Tibial artery (tissue), 4 donors: ENCODE results near the gene DDI2.

Experiments
- DNase-seq, 2 donors: peaks; one replicate each; pipeline ENCODE4 v3.0.0-alpha.2; 2019
- H3K27ac ChIP-seq, 2 donors: fragments of 200-600 bp; sonication (generic) in 1 of 2; 1 replicate in 1 of 2; 2 replicates in 1 of 2; pipeline ENCODE4 v1.5.1; 2018 to 2019; ENCODE audit warnings: mild to moderate bottlenecking in 1 of 2
- H3K27me3 ChIP-seq, 2 donors: fragments of 200-600 bp; sonication (generic) in 1 of 2; one replicate each; pipeline versions ENCODE4 v1.5.1 to v1.6.0; 2016 to 2019
- H3K36me3 ChIP-seq, 3 donors: fragments of 200-600 bp; sonication (generic) in 2 of 3; one replicate each; pipeline ENCODE4 v1.5.1; 2016 to 2019; ENCODE audit warnings: mild to moderate bottlenecking in 2 of 3
- H3K4me1 ChIP-seq, 4 donors: fragments of 200-600 bp; sonication (generic) in 2 of 4; 1 replicate in 3 of 4; 2 replicates in 1 of 4; pipeline ENCODE4 v1.5.1; 2016 to 2019
- H3K4me3 ChIP-seq, 2 donors: fragments of 200-600 bp; sonication (generic) in 1 of 2; 1 replicate in 1 of 2; 2 replicates in 1 of 2; pipeline ENCODE4 v1.5.1; 2018 to 2019; ENCODE audit warnings: mild to moderate bottlenecking in 2 of 2
- H3K9me3 ChIP-seq, 3 donors: fragments of 200-600 bp; sonication (generic) in 1 of 3; one replicate each; pipeline ENCODE4 v1.5.1; 2016 to 2019
- CTCF ChIP-seq, 2 experiments: fragments of 200-600 bp in 1 of 2; fragments of 450-650 bp in 1 of 2; IDR thresholded peaks; one replicate each; pipeline ENCODE4 v1.5.1; 2017 to 2019; ENCODE audit warnings: antibody characterized with exemption in 2 of 2, mild to moderate bottlenecking in 1 of 2, moderate library complexity in 1 of 2
- intact Hi-C: fragments of 100-400 bp; cut with DNase I; formaldehyde crosslinking; loops from one replicate; pipeline ENCODE4 v1.15.0; 2023; ENCODE audit warnings: low total_unique reads

Gene DDI2

GRCh38 chr1:15701784-15702183 is 84.5 kb downstream of the DDI2 start:
- H3K4me3 ChIP-seq: no peak overlapping the region
- no peak for DNase-seq
- intact Hi-C loops: no loop called here
- H3K36me3 ChIP-seq: peaks cover 0 to 18% (median 0%) of the 10 kb centered on the region in 3 donors
- no peaks in the 10 kb centered on the region for H3K9me3 ChIP-seq
- H3K27ac ChIP-seq: peak overlapping the region; percentile 82 to 91
- peaks cover 0 to 74% (median 46%) of the 10 kb centered on the region in 4 donors for H3K4me1 ChIP-seq
- H3K27me3 ChIP-seq: no peaks in the 10 kb centered on the region
- no peak for TF ChIP-seq CTCF (IDR thresholded peaks at IDR 0.05)

GRCh38 chr1:15702722-15703550 is 85.7 kb downstream of the DDI2 start:
- Histone ChIP-seq H3K27me3 (no peaks in the 10 kb centered on the region), H3K27ac (peak overlapping the region; percentile 82 to 91), H3K9me3 (no peaks in the 10 kb centered on the region), H3K4me1 (peaks cover 0 to 71% (median 39%) of the 10 kb centered on the region in 4 donors), H3K4me3 (peak overlapping the region in 1 of 2 donors; percentile 24), H3K36me3 (peaks cover 0 to 16% (median 0%) of the 10 kb centered on the region in 3 donors)
- intact Hi-C loops: no loop called here
- DNase-seq: no peak
- TF ChIP-seq CTCF (IDR thresholded peaks at IDR 0.05): no peak

- TF ChIP-seq CTCF (IDR thresholded peaks at IDR 0.05): no peak
- intact Hi-C loops: no loop called here
- H3K36me3 ChIP-seq: peaks cover 0 to 16% (median 0%) of the 10 kb centered on the region in 3 donors
- DNase-seq: peak; percentile 89 to 94
- H3K9me3 ChIP-seq: no peaks in the 10 kb centered on the region
- H3K27ac ChIP-seq: peak overlapping the region; percentile 82 to 91
- H3K27me3 ChIP-seq: no peaks in the 10 kb centered on the region
- H3K4me3 ChIP-seq: peak overlapping the region in 1 of 2 donors; percentile 31
- peaks cover 0 to 71% (median 37%) of the 10 kb centered on the region in 4 donors for H3K4me1 ChIP-seq
These were observed 86.3 kb downstream of the DDI2 start for GRCh38 chr1:15703562-15703961.

- H3K27me3 ChIP-seq: no peaks in the 10 kb centered on the region
- H3K9me3 ChIP-seq: no peaks in the 10 kb centered on the region
- TF ChIP-seq CTCF (IDR thresholded peaks at IDR 0.05): no peak
- intact Hi-C loops: no loop called here
- no peak for DNase-seq
- no peak overlapping the region for H3K4me3 ChIP-seq
- H3K36me3 ChIP-seq: peaks cover 0 to 16% (median 0%) of the 10 kb centered on the region in 3 donors
- peak overlapping the region; percentile 82 to 91 for H3K27ac ChIP-seq
- H3K4me1 ChIP-seq: peaks cover 0 to 77% (median 37%) of the 10 kb centered on the region in 4 donors
These were observed 87.4 kb downstream of the DDI2 start for GRCh38 chr1:15704526-15705183.

- H3K4me3 ChIP-seq: no peak overlapping the region
- TF ChIP-seq CTCF (IDR thresholded peaks at IDR 0.05): no peak
- no peaks in the 10 kb centered on the region for H3K9me3 ChIP-seq
- H3K4me1 ChIP-seq: peaks cover 0 to 72% (median 33%) of the 10 kb centered on the region in 4 donors
- intact Hi-C loops: no loop called here
- H3K36me3 ChIP-seq: peaks cover 0 to 16% (median 0%) of the 10 kb centered on the region in 3 donors
- DNase-seq: no peak
- H3K27ac ChIP-seq: peak overlapping the region; percentile 82 to 91
- H3K27me3 ChIP-seq: no peaks in the 10 kb centered on the region
These were observed 87.9 kb downstream of the DDI2 start for GRCh38 chr1:15705184-15705566.
